Measurements from ENCODE around the gene ZMYND8. TPM values are rescaled to one million over a fixed set of nuclear protein-coding genes. Genes with fewer than 3 reads are reported as not detected.

ZMYND8 gene
- total and polyA plus RNA-seq, 2 donors (not counting 3 experiments of a cell fraction or from before 2014, with no cell fraction given) = 30.6 to 75.2 TPM

GRCh38 chr20:47306755-47307370 is 49.6 kb downstream of the ZMYND8 start:
- Histone ChIP-seq H4K20me1 (replicated peaks; ENCODE audit: control insufficient read depth, extremely low read depth, insufficient read depth, low read length) (no peaks in the 10 kb centered on the region), H3K27ac (ENCODE audit: insufficient read depth, low read depth, low read length) (no peak overlapping the region), H3K4me3 (replicated peaks in 1 of 3; ENCODE audit: insufficient read depth in 1 of 3, low read depth in 1 of 3, low read length in 3 of 3) (no peak overlapping the region), H3K9me1 (replicated peaks; ENCODE audit: control insufficient read depth, extremely low read depth, insufficient read depth, low read length) (no peaks in the 10 kb centered on the region), H3K27me3 (ENCODE audit: control insufficient read depth in 2 of 2, insufficient read depth in 2 of 2, low read length in 2 of 2) (no peaks in the 10 kb centered on the region), H3K4me2 (ENCODE audit: insufficient read depth, low read length) (no peak overlapping the region), H2AFZ (ENCODE audit: low read depth, low read length) (no peak overlapping the region), H3K9me3 (replicated peaks; ENCODE audit: control insufficient read depth, insufficient read depth, low read length) (no peaks in the 10 kb centered on the region), H3K79me2 (ENCODE audit: control insufficient read depth, insufficient read depth, low read length) (peaks cover 64% of the 10 kb centered on the region), H3K9ac (replicated peaks; ENCODE audit: extremely low read depth, insufficient read depth, low read length) (no peak overlapping the region), H3K4me1 (ENCODE audit: control insufficient read depth, extremely low read depth, insufficient read depth, low read length) (peaks cover 27% of the 10 kb centered on the region), H3K36me3 (ENCODE audit: control insufficient read depth in 2 of 2, extremely low read depth in 1 of 2, insufficient read depth in 2 of 2, low read length in 2 of 2) (peaks cover 20 to 23% of the 10 kb centered on the region in 2 experiments)
- FAIRE-seq (no peak), DNase-seq (ENCODE audit: low read depth, low spot score) (no peak)
- ChIA-PET CTCF (interaction anchor here (0.9 to 8.3 kb wide), 3 partner anchors 9 to 77 kb away, joined by 3 to 139 read pairs (median 3); no protein-coding TSS in a partner anchor), POLR2A (interaction anchor here (0.7 to 1.4 kb wide), 3 partner anchors 11 to 52 kb away, joined by 3 to 4 read pairs (median 3); partner anchors contain the start of gene ZMYND8)
- dilution Hi-C loops (cut with MboI; ENCODE audit: extremely low pct_ligation_motif_present, low sequenced_read_pairs) (no loop called here), intact Hi-C loops (cut with micrococcal nuclease) (no loop called here)
- TF ChIP-seq MYC (IDR thresholded peaks at IDR 0.05; ENCODE audit: low read depth, low read length) (no peak), MAX (IDR thresholded peaks at IDR 0.05; ENCODE audit: insufficient read depth, insufficient read length) (no peak), GATA2 (IDR thresholded peaks at IDR 0.05; ENCODE audit: insufficient read depth, insufficient read length, low read depth, low read length) (no peak), POLR2AphosphoS5 (IDR thresholded peaks at IDR 0.05; ENCODE audit: insufficient read depth, low read depth, low read length) (no peak), JUN (IDR thresholded peaks at IDR 0.05; ENCODE audit: borderline replicate concordance, insufficient read depth, insufficient read length, low read depth) (no peak), EZH2 (IDR thresholded peaks at IDR 0.05; ENCODE audit: borderline replicate concordance, low read depth, low read length, severe bottlenecking) (no peak), CTCF (IDR thresholded peaks at IDR 0.05; ENCODE audit: extremely low read depth in 1 of 2, insufficient read depth in 1 of 2, low read depth in 1 of 2, low read length in 2 of 2) (no peak), POLR2A (IDR thresholded peaks at IDR 0.05; ENCODE audit: low read depth, low read length) (no peak), FOS (IDR thresholded peaks at IDR 0.05; ENCODE audit: borderline replicate concordance, insufficient read depth, low read length) (no peak)
- no TSS peak for BruUV-seq (replicated peaks)

All from endothelial cell of umbilical vein (primary cell).